Upper lobe of left lung (tissue), 4 donors: ENCODE results near the gene GFAP.

Source experiments
- EP300 ChIP-seq, 4 donors: sonication (generic); formaldehyde crosslinking; IDR thresholded peaks; one replicate each; pipeline ENCODE4 v1.5.1; 2017; ENCODE audit warnings: antibody characterized with exemption in 4 of 4, control low read depth in 2 of 4
- POLR2A ChIP-seq, 4 donors: fragments of 450-650 bp; IDR thresholded peaks; one replicate each; pipeline ENCODE4 v1.5.1; 2016 to 2017; ENCODE audit warnings: antibody characterized with exemption in 4 of 4, mild to moderate bottlenecking in 2 of 4
- POLR2AphosphoS5 ChIP-seq, 2 donors: sonication (generic); formaldehyde crosslinking; IDR thresholded peaks; one replicate each; pipeline ENCODE4 v1.5.1; 2017; ENCODE audit warnings: antibody characterized with exemption in 2 of 2

DNA sequence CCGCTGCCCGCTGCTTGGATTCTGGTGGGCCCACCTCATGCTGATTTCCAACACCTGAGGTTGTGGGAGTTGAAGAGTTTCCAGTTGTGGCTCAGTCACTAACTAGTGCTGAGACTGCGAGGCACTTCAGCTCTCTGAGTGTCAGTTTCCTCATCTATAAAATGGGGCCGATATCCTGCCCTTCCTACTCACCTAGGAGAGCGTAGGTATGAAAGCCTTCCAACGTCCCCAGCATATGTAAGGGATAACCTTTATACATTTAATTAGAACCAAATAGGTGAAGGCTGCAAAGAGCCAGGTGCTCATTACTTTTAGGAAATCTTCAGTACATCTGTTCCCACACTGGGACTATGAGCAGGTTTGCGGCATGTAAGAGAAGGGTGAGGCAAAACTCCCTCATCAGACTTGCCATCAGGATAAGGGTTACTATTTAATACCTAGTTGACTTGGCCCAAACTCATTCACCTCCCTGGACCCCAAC, 33.1 kb upstream of the GFAP start:
- no peak for TF ChIP-seq POLR2A (IDR thresholded peaks at IDR 0.05)
- TF ChIP-seq POLR2AphosphoS5 (IDR thresholded peaks at IDR 0.05), result no peak
- no peak for TF ChIP-seq EP300 (IDR thresholded peaks at IDR 0.05)
